AG09309 (cell line): ENCODE results near the gene APOB.

Experiments
- DNase-seq: peaks from one replicate; pipeline ENCODE4 v3.0.0-alpha.2; 2010; ENCODE audit warnings: low read depth
- H3K4me3 ChIP-seq: 2 replicates; pipeline ENCODE4 v1.5.1; 2011; ENCODE audit warnings: mild to moderate bottlenecking, low read depth, low read length, moderate library complexity; ENCODE audit not compliant: control insufficient read depth
- TF ChIP-seq, protein P1 (sequence below): IDR thresholded peaks from 2 replicates; pipeline ENCODE4 v1.5.1; 2011; ENCODE audit warnings: mild to moderate bottlenecking, low read depth, low read length, inconsistent platforms; ENCODE audit not compliant: insufficient read depth, control insufficient read depth; ENCODE audit errors: missing control alignments

APOB gene

GRCh38 chr2:21007129-21008013 lies 36.5 kb downstream of the APOB start:
- DNase-seq, result no peak
- H3K4me3 ChIP-seq, result no peak overlapping the region
- TF ChIP-seq, protein P1, sequence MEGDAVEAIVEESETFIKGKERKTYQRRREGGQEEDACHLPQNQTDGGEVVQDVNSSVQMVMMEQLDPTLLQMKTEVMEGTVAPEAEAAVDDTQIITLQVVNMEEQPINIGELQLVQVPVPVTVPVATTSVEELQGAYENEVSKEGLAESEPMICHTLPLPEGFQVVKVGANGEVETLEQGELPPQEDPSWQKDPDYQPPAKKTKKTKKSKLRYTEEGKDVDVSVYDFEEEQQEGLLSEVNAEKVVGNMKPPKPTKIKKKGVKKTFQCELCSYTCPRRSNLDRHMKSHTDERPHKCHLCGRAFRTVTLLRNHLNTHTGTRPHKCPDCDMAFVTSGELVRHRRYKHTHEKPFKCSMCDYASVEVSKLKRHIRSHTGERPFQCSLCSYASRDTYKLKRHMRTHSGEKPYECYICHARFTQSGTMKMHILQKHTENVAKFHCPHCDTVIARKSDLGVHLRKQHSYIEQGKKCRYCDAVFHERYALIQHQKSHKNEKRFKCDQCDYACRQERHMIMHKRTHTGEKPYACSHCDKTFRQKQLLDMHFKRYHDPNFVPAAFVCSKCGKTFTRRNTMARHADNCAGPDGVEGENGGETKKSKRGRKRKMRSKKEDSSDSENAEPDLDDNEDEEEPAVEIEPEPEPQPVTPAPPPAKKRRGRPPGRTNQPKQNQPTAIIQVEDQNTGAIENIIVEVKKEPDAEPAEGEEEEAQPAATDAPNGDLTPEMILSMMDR, result no peak

GRCh38 chr2:21006423-21007128 lies 37.3 kb downstream of the APOB start:
- TF ChIP-seq, protein P1, result no peak
- H3K4me3 ChIP-seq, result no peak overlapping the region
- DNase-seq, result no peak

- no peak for DNase-seq
- TF ChIP-seq, protein P1, result no peak
- no peak overlapping the region for H3K4me3 ChIP-seq
Observed at GRCh38 chr2:21005700-21006422, 38.0 kb downstream of the APOB start.

GRCh38 chr2:21005111-21005699 lies 38.7 kb downstream of the APOB start:
- DNase-seq, result no peak
- TF ChIP-seq, protein P1, result no peak
- no peak overlapping the region for H3K4me3 ChIP-seq

- TF ChIP-seq, protein P1, result no peak
- no peak for DNase-seq
- no peak overlapping the region for H3K4me3 ChIP-seq
Observed at GRCh38 chr2:21004181-21004572, 39.7 kb downstream of the APOB start.

DNA sequence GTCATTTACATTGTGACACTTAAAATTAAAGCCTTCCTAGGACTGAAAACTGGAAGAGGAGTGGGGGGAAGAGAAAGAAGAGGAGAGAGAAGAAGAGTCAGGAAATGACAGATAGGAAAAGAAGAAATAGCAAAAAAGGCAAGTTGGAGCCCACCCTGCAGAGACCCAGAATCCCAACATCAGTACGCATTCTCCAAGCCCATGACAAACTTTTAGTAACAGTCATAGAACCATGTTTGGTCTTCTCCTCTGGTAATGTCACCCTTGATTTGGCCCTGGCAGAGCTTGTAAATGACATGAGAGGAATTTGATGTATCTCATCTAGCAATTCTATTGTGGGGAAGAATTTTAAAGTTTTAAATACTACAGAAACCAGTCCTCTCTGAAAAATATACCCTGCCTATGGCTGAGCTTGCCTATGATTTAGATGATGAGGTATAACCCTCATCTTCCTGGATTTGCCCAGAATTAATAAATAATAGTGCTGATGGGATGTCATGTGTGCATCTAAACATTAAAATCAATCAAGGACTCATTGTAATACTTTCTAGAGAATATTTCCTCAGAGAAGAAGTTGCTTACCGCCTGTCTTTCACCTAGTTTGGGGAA lies 40.2 kb downstream of the APOB start:
- TF ChIP-seq, protein P1, result no peak
- H3K4me3 ChIP-seq, result no peak overlapping the region
- DNase-seq, result no peak
